Skeletal muscle satellite cell (primary cell): ENCODE data around the gene CPEB4.

ENCODE experiments used
- H3K27me3 ChIP-seq: 2 replicates; pipeline ENCODE4 v1.7.0; 2013; ENCODE audit warnings: low read length; ENCODE audit not compliant: control insufficient read depth, insufficient read depth
- H3K36me3 ChIP-seq: 2 replicates; pipeline ENCODE4 v1.7.0; 2013; ENCODE audit warnings: mild to moderate bottlenecking, control low read depth, low read length; ENCODE audit not compliant: insufficient read depth
- H3K4me1 ChIP-seq: 2 replicates; pipeline ENCODE4 v1.7.0; 2013; ENCODE audit warnings: low read length; ENCODE audit not compliant: control insufficient read depth, insufficient read depth
- H3K4me2 ChIP-seq: 2 replicates; pipeline ENCODE4 v1.7.0; 2013; ENCODE audit warnings: mild to moderate bottlenecking, low read length
- H3K4me3 ChIP-seq: 2 replicates; pipeline ENCODE4 v1.7.0; 2013; ENCODE audit warnings: low read length
- H3K9ac ChIP-seq: 2 replicates; pipeline ENCODE4 v1.7.0; 2013; ENCODE audit warnings: mild to moderate bottlenecking, low read depth, low read length, moderate library complexity
- H3K9me3 ChIP-seq: replicated peaks from 2 replicates; pipeline ENCODE4 v1.7.0; 2013; ENCODE audit warnings: mild to moderate bottlenecking, control low read depth, low read length

Gene CPEB4

GRCh38 chr5:174010365-174010764 lies 122.2 kb downstream of the CPEB4 start:
- Histone ChIP-seq H3K4me3 (no peak overlapping the region), H3K27me3 (peaks cover 3% of the 10 kb centered on the region), H3K9ac (no peak overlapping the region), H3K4me1 (no peaks in the 10 kb centered on the region), H3K4me2 (no peak overlapping the region), H3K36me3 (no peaks in the 10 kb centered on the region), H3K9me3 (no peaks in the 10 kb centered on the region)

GRCh38 chr5:174011441-174011840 lies 123.3 kb downstream of the CPEB4 start:
- Histone ChIP-seq H3K9me3 (no peaks in the 10 kb centered on the region), H3K4me2 (no peak overlapping the region), H3K36me3 (no peaks in the 10 kb centered on the region), H3K4me3 (no peak overlapping the region), H3K27me3 (no peaks in the 10 kb centered on the region), H3K9ac (no peak overlapping the region), H3K4me1 (no peaks in the 10 kb centered on the region)
